ENCODE measurements around the gene NRG3. TPM values are rescaled to one million over a fixed set of nuclear protein-coding genes. Genes with fewer than 3 reads are reported as not detected.

The NRG3 gene
- polyA plus RNA-seq, 3 donors: 0.07 to 0.34 (median 0.18) TPM

DNA sequence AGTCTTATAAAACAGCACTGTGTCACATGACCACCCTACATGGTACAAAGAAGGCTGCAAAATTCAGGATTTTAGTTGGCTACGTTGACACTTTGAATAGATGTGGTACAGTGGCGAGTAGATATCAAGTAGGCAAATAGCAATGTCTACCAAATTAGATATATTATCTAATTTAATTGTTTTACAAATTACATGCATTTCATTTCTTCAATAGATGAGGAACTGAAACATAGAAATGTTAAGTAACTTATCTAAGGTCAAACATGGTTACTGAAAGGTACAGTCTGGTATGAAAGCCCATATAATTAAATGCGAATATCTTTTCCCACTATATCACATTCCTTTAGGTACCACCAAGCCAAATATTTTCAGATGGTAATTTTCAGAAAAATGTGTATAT is 972.2 kb downstream of the NRG3 start:
- 86 to 94% (median 88%) methylated on average over 3 of the region's 3 CpGs for WGBS, 3 donors
- H3K27ac ChIP-seq (ENCODE audit: low read depth, low read length): no peak overlapping the region

GRCh38 chr10:82850191-82850590 is 975.2 kb downstream of the NRG3 start:
- H3K27ac ChIP-seq (ENCODE audit: low read depth, low read length): no peak overlapping the region
- WGBS, 3 donors: 76 to 77% (median 77%) methylated on average over 4 of the region's 4 CpGs

DNA sequence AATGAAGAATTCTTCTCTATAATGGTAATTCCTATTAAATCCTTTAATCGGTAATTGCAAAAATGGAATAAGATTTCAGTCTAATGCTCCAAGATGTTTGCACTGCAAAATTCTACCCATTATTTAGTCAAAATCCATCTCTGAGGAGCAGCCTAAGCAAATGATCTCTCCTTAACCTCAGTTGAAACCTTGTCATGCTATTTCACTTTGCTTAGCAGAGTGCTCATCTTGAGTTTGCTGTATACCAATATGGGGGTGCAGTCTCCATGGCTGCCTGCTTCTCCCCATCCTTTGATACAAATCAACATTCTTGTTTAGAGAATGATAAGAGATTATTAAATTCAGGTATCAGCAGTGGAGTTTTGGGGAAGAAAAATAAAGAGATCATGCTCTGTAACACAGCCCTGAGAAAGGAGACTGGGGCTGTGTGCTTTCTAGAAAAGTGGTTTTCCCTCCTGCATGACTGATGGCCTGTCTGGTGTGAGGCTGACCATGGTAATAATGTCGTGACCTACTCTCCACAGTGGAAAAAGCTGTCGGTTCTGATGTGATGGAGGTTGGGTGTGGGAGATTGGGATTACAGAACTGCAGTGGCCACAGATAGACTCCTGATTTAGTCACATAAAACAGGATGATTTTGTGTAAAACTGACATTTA is 982.1 kb downstream of the NRG3 start:
- no peak overlapping the region for H3K27ac ChIP-seq (ENCODE audit: low read depth, low read length)
- WGBS, 3 donors: 68 to 72% (median 69%) methylated on average over 3 of the region's 3 CpGs

DNA sequence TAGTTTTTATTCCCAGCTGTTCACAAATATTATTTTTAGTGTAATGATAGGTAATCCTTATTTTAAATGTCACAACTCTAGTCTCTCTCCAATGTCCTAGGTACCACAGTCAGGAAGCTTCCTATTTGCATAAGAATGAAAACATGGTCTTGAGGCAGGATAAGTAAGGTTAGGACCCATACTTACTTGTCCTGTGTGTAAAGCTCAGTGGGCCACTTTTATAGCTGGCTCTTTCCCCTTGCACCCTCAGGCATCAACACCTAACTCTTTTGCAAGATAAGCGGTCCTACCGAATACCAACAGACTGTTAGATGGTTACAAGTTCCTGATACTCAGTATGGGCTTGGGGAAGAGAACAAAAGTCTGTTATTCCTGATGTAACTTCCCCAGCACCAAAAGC is 986.9 kb downstream of the NRG3 start:
- H3K27ac ChIP-seq (ENCODE audit: low read depth, low read length): no peak overlapping the region
- WGBS, 3 donors: 80 to 96% (median 91%) methylated on average over 2 of the region's 2 CpGs

DNA sequence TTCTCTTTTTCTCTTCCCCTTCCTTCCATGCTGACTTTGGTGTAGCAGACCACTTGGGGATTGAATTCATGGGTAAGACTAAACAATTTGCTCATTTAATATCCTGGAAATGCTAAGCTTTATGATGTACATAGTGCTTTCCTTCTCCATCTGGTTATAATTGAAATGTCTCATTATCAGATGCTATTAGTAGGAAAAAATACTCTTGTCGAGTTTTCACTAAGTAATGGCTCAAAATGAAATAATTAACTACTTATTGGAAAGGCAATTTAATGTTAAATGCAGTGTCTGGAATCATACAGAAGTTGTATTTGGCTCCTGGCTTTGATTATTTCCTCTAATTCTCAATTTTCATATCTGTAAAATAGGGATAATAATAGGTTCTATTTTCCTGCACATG is 990.4 kb downstream of the NRG3 start:
- no peak overlapping the region for H3K27ac ChIP-seq (ENCODE audit: low read depth, low read length)
- WGBS, 3 donors: 39 to 41% (median 39%) methylated on average over 1 of the region's 1 CpG

DNA sequence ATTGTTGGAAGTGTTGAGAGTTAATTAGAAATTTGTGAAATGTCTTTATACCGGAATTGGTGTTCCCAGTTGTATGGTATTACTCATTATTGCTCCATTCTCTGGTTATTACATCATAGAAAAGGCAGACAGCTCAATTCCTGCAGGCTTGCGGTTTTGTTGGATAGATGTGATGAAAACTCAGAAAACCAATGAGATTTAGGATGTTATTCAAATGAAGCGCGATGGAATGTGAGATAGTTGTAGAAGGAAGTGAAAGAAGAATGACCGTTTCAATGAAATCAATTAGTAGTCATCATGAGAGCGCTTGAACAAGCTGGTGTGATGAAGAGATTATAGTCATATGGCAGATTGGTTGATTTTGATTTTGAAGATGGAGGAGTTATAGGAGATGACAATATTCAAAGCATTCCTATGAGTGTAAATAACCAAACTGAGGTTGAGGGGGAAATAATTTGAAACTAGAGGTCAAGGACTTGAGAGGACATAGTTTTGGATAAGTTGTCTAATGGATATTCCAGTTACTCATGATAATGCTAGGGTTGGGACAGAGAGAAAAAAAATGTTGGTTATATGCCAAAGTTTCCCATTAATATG is 991.5 kb downstream of the NRG3 start:
- 59 to 73% (median 72%) methylated on average over 6 of the region's 6 CpGs for WGBS, 3 donors
- no peak overlapping the region for H3K27ac ChIP-seq (ENCODE audit: low read depth, low read length)

DNA sequence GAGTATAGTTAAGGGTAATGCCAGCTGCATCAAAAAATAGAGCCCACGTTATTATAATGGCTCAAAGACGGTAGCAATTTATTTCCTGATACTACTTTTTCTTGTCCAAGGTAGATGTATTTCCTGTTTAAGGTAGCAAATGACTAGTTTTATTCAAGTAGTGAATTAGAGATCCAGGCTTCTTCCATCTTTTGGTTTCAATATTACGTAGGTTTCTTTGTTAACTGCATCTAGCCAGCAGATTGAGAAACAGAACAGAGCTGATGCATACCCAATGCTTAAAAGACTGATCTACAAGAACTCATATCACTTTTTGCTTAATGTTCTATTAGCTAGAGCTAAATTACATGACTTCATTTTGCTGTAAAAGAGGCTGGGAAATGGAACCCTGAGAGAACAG is 992.1 kb downstream of the NRG3 start:
- 78 to 85% (median 83%) methylated on average over 3 of the region's 3 CpGs for WGBS, 3 donors
- no peak overlapping the region for H3K27ac ChIP-seq (ENCODE audit: low read depth, low read length)

DNA sequence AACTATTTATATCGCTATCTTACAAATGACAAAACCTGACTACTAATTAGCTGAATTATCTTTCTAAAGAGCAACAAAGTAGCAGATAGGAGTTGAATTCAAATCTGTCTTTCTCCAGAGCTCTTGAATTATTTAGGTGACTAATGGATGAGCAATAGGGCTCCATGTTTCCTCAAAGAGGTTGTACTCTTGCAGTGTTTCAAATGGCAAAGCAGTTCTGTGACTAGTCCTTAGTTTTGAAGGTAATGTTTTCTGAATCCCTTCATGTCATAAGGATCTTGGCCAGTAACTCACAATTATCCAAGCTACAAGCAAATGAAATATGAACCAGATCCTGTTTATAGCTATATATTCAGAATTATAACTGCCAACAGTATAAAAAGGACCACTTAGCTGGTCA is 999.7 kb downstream of the NRG3 start:
- 97 to 98% (median 97%) methylated on average over 1 of the region's 1 CpG for WGBS, 3 donors

DNA sequence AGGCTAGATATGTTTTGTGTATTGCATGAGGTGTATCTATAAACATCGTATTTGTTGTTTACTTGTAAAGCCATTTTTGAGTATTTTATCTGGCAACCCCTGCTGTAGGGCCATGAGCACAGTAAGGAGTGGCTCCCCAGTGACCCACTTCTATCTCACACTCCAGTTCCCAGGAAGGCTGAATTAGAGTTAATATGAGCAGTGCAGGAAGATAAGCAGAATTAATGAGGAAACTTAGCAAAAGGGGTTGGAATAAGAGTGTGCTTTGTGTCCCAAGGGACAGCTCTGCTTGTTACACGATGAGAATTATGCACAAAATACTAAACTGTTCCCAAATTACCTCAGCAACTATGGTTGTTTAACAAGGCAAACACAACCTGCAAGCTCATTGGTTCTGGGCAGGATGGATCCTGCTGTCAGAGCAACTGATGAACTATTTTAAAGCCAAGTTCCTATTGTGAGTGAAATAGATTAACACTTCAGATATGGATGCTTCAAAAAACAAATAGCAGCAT is 1005.8 kb downstream of the NRG3 start:
- WGBS, 3 donors: 42 to 52% (median 48%) methylated on average over 2 of the region's 2 CpGs

More for the DNA sequence above, 999.7 kb downstream of the NRG3 start:
- no peak overlapping the region for H3K27ac ChIP-seq (ENCODE audit: low read depth, low read length)

GRCh38 chr10:82882722-82883121 is 1007.7 kb downstream of the NRG3 start:
- WGBS, 3 donors: 62 to 81% (median 67%) methylated on average over 1 of the region's 1 CpG

More for the DNA sequence above, 1005.8 kb downstream of the NRG3 start:
- no peak overlapping the region for H3K27ac ChIP-seq (ENCODE audit: low read depth, low read length)

GRCh38 chr10:82883603-82884002 is 1008.6 kb downstream of the NRG3 start:
- 26 to 53% (median 44%) methylated on average over 1 of the region's 1 CpG for WGBS, 3 donors
- no peak overlapping the region for H3K27ac ChIP-seq (ENCODE audit: low read depth, low read length)

More at GRCh38 chr10:82882722-82883121, 1007.7 kb downstream of the NRG3 start:
- H3K27ac ChIP-seq (ENCODE audit: low read depth, low read length): no peak overlapping the region

GRCh38 chr10:82887488-82887887 is 1012.5 kb downstream of the NRG3 start:
- H3K27ac ChIP-seq (ENCODE audit: low read depth, low read length): no peak overlapping the region

DNA sequence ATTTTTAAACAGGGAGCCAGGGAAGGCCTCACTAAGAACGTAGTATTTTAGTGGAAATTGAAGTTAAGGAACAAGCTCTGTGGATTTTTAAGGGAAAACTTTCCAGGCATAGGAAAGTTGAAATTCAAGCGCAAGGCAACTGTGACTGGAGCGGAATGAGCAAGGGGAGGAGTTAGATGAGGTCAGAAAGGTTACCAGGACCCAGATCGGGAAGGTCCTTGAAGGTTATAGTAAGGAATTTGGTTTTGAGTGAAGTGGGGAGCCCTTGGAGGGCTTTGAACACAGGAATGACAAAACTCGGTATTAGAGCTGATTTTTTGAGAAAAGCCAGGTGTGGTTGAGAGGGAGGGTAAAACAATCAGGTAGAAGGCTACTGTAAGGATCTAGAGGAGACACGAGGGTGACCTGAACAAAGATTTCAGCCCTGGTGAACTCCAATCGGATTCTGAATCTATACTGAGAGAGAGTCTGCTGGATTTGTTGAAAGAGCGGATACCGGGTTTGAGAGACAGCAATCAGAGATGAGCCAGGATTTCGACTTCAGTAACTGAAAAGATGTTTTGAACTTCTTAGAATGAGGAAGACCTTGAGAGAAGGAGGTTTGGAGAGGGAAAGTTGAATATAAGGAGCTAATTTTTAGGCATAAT is 1013.9 kb downstream of the NRG3 start:
- WGBS, 3 donors: 64 to 83% (median 68%) methylated on average over 10 of the region's 10 CpGs
- no peak overlapping the region for H3K27ac ChIP-seq (ENCODE audit: low read depth, low read length)

More at GRCh38 chr10:82887488-82887887, 1012.5 kb downstream of the NRG3 start:
- WGBS, 3 donors: 50 to 79% (median 74%) methylated on average over 1 of the region's 1 CpG

DNA sequence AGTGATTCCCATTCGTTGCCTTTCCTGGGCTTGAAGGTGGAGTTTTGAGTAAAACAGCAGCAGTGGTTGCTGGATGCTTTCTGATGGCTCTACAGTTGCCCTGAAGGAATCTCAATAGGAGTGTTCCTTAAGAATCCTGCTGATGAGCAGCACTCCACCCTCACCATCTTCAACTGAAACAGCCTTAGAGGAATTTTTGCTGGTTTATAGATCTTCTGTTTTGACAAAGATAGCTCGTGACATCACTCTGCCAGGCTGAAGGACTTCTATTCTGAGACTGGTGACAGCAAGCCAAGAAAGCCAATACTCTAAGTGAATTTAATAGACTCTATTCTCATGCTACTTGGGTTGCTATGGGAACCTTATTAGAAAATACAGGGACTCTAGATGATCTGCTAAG is 1014.7 kb downstream of the NRG3 start:
- WGBS, 3 donors: 55 to 85% (median 63%) methylated on average over 2 of the region's 2 CpGs
- H3K27ac ChIP-seq (ENCODE audit: low read depth, low read length): no peak overlapping the region

- no peak overlapping the region for H3K27ac ChIP-seq (ENCODE audit: low read depth, low read length)
- 82 to 89% (median 84%) methylated on average over 5 of the region's 5 CpGs for WGBS, 3 donors
These were observed 1015.6 kb downstream of the NRG3 start for GRCh38 chr10:82890573-82890972.

- WGBS, 3 donors: 77 to 87% (median 83%) methylated on average over 1 of the region's 1 CpG
These were observed 1033.1 kb downstream of the NRG3 start for GRCh38 chr10:82908096-82908495.

GRCh38 chr10:82908751-82909150 is 1033.8 kb downstream of the NRG3 start:
- no peak overlapping the region for H3K27ac ChIP-seq (ENCODE audit: low read depth, low read length)
- WGBS, 3 donors: 79 to 86% (median 84%) methylated on average over 6 of the region's 6 CpGs

More at GRCh38 chr10:82908096-82908495, 1033.1 kb downstream of the NRG3 start:
- no peak overlapping the region for H3K27ac ChIP-seq (ENCODE audit: low read depth, low read length)

DNA sequence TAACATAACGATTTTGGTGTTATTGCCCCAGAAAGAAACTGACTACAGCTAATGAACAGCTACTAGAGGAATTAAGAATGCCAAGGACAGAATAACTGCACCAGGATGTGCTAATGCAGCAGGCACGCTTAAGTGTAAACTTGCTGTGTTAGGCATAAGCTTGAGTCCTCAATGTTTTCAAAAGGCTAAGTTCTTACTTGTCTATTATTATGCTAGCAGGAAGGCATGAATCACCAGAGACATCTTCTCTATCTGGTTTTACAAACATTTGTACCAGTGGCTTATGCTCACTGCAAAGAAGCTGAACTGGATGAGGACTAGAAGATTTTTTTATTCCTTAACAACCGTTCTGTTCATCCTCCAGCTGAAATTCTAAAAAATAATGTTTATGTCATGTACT is 1035.3 kb downstream of the NRG3 start:
- 76 to 81% (median 81%) methylated on average over 3 of the region's 3 CpGs for WGBS, 3 donors
- no peak overlapping the region for H3K27ac ChIP-seq (ENCODE audit: low read depth, low read length)

DNA sequence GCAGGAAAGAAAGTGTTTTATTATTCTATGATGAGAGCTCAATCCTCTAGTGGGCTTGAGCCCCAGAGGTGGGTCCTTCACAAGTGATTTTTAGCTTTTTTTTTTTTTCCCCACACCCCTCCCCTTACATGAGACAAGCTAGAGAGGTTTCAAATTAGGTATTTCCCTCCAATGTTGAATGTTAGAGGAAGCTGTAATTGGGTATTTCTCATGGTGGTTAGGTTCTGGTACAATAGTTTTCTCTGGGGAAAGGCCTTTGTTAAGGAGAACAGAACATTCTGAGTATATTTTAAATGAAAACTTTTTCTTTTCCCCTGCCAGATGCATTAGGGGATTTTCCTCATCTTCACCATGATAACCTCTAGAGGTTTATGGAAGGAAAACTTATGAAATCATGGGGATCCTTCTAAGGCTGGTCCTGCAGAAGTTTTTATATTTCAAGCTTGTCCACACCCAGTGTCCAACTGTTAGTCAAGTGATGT is 1039.7 kb downstream of the NRG3 start:
- no peak overlapping the region for H3K27ac ChIP-seq (ENCODE audit: low read depth, low read length)

All from adipose tissue (tissue), 3 donors.